Measurements from ENCODE around the gene HSPA1B.
"Not testable (repeated sequence)": the region's sequence is repeated elsewhere in the genome, so short reads cannot be mapped to it uniquely, and the experiment has no call there.

HSPA1B gene

DNA sequence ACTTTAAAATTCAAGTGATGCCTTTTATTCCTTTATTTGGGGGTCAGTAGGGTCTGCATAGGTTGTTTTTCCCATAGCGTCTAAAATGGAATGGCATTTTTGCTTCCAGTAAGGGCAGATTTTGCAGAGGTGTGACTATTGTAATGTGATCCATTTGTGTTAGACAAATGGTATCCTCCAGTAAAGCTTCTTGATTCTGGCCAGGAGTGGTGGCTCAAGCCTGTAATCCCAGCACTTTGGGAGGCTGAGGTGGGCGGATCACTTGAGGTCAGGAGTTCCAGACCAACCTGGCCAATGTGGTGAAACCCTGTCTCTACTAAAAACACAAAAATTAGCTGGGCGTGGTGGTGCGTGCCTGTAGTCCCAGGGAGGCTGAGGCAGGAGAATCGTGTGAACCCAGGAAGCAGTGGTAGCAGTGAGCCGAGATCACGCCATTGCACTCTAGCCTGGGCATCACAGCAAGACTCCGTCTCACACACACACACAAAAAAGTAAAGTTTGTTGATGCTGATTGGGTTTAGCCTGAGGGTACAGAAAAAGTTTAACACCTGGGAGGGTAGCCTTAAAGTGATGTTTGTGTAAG lies 9.5 kb upstream of the HSPA1B start:
- peak overlapping the region; percentile 51; the same call in 1 of the 2 replicates for H3K27ac ChIP-seq (ENCODE audit: low read depth, low read length)
- H3K36me3 ChIP-seq (ENCODE audit: insufficient read depth, low read length); H3K27me3 ChIP-seq (ENCODE audit: insufficient read depth, low read length); H2AFZ ChIP-seq (ENCODE audit: low read length, unreplicated experiment): not testable (repeated sequence)
- peaks cover 19% of the 10 kb centered on the region for H3K79me2 ChIP-seq (ENCODE audit: control insufficient read depth, insufficient read depth, low read length, unreplicated experiment)
- H3K4me1 ChIP-seq (ENCODE audit: control insufficient read depth, insufficient read depth, low read length, unreplicated experiment), result peaks cover 33% of the 10 kb centered on the region
- H3K4me3 ChIP-seq (ENCODE audit: low read depth, low read length), result peak overlapping the region; percentile 72

GRCh38 chr6:31819871-31820299 lies 7.7 kb upstream of the HSPA1B start:
- H3K4me3 ChIP-seq (ENCODE audit: low read depth, low read length), result no peak overlapping the region
- H2AFZ ChIP-seq (ENCODE audit: low read length, unreplicated experiment), result no peak overlapping the region
- H3K4me1 ChIP-seq (ENCODE audit: control insufficient read depth, insufficient read depth, low read length, unreplicated experiment), result peaks cover 31% of the 10 kb centered on the region
- no peaks in the 10 kb centered on the region for H3K36me3 ChIP-seq (ENCODE audit: insufficient read depth, low read length)
- peaks cover 21% of the 10 kb centered on the region for H3K79me2 ChIP-seq (ENCODE audit: control insufficient read depth, insufficient read depth, low read length, unreplicated experiment)
- peak overlapping the region; percentile 54 for H3K27ac ChIP-seq (ENCODE audit: low read depth, low read length)
- H3K27me3 ChIP-seq (ENCODE audit: insufficient read depth, low read length), result no peaks in the 10 kb centered on the region

GRCh38 chr6:31820399-31820798 lies 7.1 kb upstream of the HSPA1B start:
- not testable (repeated sequence) for H3K27ac ChIP-seq (ENCODE audit: low read depth, low read length)

DNA sequence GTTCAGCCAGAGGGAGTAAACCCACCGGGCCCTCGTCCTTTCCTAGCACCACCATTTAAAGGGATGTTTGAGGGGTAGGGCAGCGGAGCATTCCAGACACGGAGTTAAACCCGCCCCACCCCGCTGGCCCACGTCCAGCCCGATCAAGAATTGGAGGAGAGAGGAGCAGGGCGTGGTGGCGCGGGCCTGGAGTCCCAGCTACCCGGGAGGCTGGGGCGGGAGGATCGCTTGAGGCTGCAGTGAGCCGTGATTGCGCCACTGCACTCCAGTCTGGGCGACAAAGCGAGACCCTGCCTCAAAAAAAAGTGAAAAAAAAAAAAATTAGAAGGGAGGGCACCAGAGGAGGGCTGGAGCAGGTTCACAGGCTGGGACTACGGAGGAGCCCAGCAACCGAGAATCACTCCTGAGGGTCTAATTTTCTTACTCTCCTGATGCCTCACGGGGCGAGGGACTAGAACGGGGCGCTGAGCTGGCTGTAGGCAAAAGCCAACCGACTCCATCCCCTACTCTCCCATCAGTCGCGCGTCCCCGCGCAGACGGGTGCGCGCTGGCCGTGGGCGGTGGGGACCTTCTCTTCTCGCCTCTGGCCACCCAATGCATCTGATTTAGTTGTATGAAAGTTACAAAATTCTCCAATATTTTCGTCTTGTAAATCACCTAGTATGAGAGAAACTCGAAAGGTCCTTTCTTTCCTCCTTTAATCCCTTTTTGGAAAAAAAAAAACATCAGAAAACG lies 6.1 kb upstream of the HSPA1B start:
- H3K79me2 ChIP-seq (ENCODE audit: control insufficient read depth, insufficient read depth, low read length, unreplicated experiment), result peaks cover 21% of the 10 kb centered on the region
- peak overlapping the region; percentile 97 for H3K27ac ChIP-seq (ENCODE audit: low read depth, low read length)
- peak overlapping the region; percentile 87 for H3K4me3 ChIP-seq (ENCODE audit: low read depth, low read length)
- no peaks in the 10 kb centered on the region for H3K36me3 ChIP-seq (ENCODE audit: insufficient read depth, low read length)
- peaks cover 31% of the 10 kb centered on the region for H3K4me1 ChIP-seq (ENCODE audit: control insufficient read depth, insufficient read depth, low read length, unreplicated experiment)
- no peaks in the 10 kb centered on the region for H3K27me3 ChIP-seq (ENCODE audit: insufficient read depth, low read length)
- peak overlapping the region; percentile 92 for H2AFZ ChIP-seq (ENCODE audit: low read length, unreplicated experiment)

More at GRCh38 chr6:31820399-31820798, 7.1 kb upstream of the HSPA1B start:
- H3K4me1 ChIP-seq (ENCODE audit: control insufficient read depth, insufficient read depth, low read length, unreplicated experiment), result peaks cover 31% of the 10 kb centered on the region
- not testable (repeated sequence) for H3K36me3 ChIP-seq (ENCODE audit: insufficient read depth, low read length); H3K27me3 ChIP-seq (ENCODE audit: insufficient read depth, low read length); H2AFZ ChIP-seq (ENCODE audit: low read length, unreplicated experiment); H3K4me3 ChIP-seq (ENCODE audit: low read depth, low read length)
- H3K79me2 ChIP-seq (ENCODE audit: control insufficient read depth, insufficient read depth, low read length, unreplicated experiment), result peaks cover 21% of the 10 kb centered on the region

GRCh38 chr6:31822036-31822821 lies 5.3 kb upstream of the HSPA1B start:
- Histone ChIP-seq H3K4me3 (ENCODE audit: low read depth, low read length) (peak overlapping the region; percentile 87), H3K79me2 (ENCODE audit: control insufficient read depth, insufficient read depth, low read length, unreplicated experiment) (peaks cover 21% of the 10 kb centered on the region), H2AFZ (ENCODE audit: low read length, unreplicated experiment) (peak overlapping the region; percentile 92), H3K36me3 (ENCODE audit: insufficient read depth, low read length) (no peaks in the 10 kb centered on the region), H3K4me1 (ENCODE audit: control insufficient read depth, insufficient read depth, low read length, unreplicated experiment) (peaks cover 31% of the 10 kb centered on the region), H3K27me3 (ENCODE audit: insufficient read depth, low read length) (no peaks in the 10 kb centered on the region), H3K27ac (ENCODE audit: low read depth, low read length) (peak overlapping the region; percentile 97)

DNA sequence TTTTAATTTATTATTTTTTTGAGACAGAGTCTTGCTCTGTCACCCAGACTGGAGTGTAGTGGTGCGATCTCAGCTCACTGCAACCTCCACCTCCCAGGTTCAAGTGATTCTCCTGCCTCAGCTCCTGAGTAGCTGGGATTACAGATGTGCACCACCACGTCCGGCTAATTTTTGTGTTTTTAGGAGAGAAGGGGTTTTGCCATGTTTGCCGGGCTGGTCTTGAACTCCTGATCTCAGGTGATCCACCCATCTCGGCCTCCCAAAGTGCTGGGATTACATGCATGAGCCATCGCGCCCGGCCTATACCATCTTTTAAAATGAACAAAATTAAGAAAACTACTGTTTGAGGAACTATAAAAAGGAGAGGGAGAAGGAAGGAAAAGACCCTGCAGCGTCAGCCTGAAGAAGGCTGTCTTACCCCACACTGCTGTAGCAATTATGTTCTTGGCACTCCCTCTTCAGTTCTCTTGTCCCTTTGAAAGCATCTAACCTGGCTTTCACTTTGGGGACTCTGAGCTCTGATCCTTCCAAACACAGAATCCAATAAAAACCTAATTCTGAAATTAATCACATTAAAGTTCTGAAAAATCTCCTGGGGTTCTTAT lies 3.8 kb upstream of the HSPA1B start:
- H3K36me3 ChIP-seq (ENCODE audit: insufficient read depth, low read length); H3K27ac ChIP-seq (ENCODE audit: low read depth, low read length); H2AFZ ChIP-seq (ENCODE audit: low read length, unreplicated experiment); H3K27me3 ChIP-seq (ENCODE audit: insufficient read depth, low read length); H3K4me3 ChIP-seq (ENCODE audit: low read depth, low read length): not testable (repeated sequence)
- H3K4me1 ChIP-seq (ENCODE audit: control insufficient read depth, insufficient read depth, low read length, unreplicated experiment), result peaks cover 24% of the 10 kb centered on the region
- peaks cover 15% of the 10 kb centered on the region for H3K79me2 ChIP-seq (ENCODE audit: control insufficient read depth, insufficient read depth, low read length, unreplicated experiment)

DNA sequence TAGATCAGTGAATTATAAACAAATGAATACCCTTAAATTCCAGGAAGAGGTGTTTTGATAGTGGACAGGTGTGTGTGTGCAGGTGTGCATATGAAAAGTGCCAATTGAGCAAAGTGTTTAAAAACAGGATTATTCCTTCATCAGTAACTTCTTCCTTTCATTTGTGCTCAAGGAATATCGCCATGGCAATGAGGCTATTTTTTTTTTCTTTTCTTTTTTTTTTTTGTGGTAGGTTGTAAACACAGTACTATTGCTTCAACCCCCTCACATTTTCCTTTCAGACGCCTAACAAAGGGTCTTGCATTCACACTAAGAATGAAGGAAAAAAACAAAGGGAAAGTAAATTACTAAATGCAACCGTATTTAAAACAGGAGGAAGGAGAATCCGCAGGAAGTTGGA lies 2.0 kb upstream of the HSPA1B start:
- Histone ChIP-seq H3K4me3 (ENCODE audit: low read depth, low read length) (no peak overlapping the region), H3K27me3 (ENCODE audit: insufficient read depth, low read length) (no peaks in the 10 kb centered on the region), H2AFZ (ENCODE audit: low read length, unreplicated experiment) (no peak overlapping the region), H3K79me2 (ENCODE audit: control insufficient read depth, insufficient read depth, low read length, unreplicated experiment) (peaks cover 21% of the 10 kb centered on the region), H3K4me1 (ENCODE audit: control insufficient read depth, insufficient read depth, low read length, unreplicated experiment) (peaks cover 14% of the 10 kb centered on the region), H3K27ac (ENCODE audit: low read depth, low read length) (no peak overlapping the region; the same call in 1 of the 2 replicates), H3K36me3 (ENCODE audit: insufficient read depth, low read length) (no peaks in the 10 kb centered on the region)

DNA sequence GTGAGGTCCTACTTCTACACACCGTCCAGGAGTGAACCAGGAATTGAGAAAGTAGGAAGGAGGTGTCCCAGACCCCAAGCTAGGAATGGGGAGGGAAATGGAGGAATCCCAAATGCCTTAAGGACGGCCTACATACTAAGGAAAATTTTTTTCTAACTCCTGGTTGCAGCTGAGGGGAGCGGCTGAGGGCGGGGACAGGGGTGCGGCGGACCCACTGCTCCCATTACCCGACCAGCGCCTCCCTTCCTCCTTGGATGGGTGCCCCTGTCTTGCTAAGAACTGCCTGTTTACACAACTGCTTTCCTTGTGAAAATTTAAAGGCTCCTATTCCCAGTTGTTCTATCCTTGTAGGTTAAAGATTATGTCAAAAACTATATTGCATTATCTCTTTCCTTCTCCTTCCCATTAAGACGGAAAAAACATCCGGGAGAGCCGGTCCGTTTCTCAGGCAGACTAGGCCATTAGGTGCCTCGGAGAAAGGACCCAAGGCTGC lies 699 bp upstream of the HSPA1B start:
- Histone ChIP-seq H2AFZ (ENCODE audit: low read length, unreplicated experiment) (peak overlapping the region; percentile 54), H3K4me3 (ENCODE audit: low read depth, low read length) (peak overlapping the region; percentile 71), H3K79me2 (ENCODE audit: control insufficient read depth, insufficient read depth, low read length, unreplicated experiment) (peaks cover 33% of the 10 kb centered on the region), H3K27me3 (ENCODE audit: insufficient read depth, low read length) (no peaks in the 10 kb centered on the region), H3K4me1 (ENCODE audit: control insufficient read depth, insufficient read depth, low read length, unreplicated experiment) (peaks cover 18% of the 10 kb centered on the region), H3K27ac (ENCODE audit: low read depth, low read length) (peak overlapping the region; percentile 92), H3K36me3 (ENCODE audit: insufficient read depth, low read length) (no peaks in the 10 kb centered on the region)

DNA sequence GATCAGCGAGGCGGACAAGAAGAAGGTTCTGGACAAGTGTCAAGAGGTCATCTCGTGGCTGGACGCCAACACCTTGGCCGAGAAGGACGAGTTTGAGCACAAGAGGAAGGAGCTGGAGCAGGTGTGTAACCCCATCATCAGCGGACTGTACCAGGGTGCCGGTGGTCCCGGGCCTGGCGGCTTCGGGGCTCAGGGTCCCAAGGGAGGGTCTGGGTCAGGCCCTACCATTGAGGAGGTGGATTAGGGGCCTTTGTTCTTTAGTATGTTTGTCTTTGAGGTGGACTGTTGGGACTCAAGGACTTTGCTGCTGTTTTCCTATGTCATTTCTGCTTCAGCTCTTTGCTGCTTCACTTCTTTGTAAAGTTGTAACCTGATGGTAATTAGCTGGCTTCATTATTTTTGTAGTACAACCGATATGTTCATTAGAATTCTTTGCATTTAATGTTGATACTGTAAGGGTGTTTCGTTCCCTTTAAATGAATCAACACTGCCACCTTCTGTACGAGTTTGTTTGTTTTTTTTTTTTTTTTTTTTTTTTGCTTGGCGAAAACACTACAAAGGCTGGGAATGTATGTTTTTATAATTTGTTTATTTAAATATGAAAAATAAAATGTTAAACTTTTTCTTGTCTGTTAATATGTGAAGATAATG lies 2.2 kb downstream of the HSPA1B start:
- peaks cover 24% of the 10 kb centered on the region for H3K79me2 ChIP-seq (ENCODE audit: control insufficient read depth, insufficient read depth, low read length, unreplicated experiment)
- H3K4me1 ChIP-seq (ENCODE audit: control insufficient read depth, insufficient read depth, low read length, unreplicated experiment), result peaks cover 10% of the 10 kb centered on the region
- no peaks in the 10 kb centered on the region for H3K27me3 ChIP-seq (ENCODE audit: insufficient read depth, low read length)
- H3K27ac ChIP-seq (ENCODE audit: low read depth, low read length), result peak overlapping the region; percentile 51
- no peaks in the 10 kb centered on the region for H3K36me3 ChIP-seq (ENCODE audit: insufficient read depth, low read length)
- H3K4me3 ChIP-seq (ENCODE audit: low read depth, low read length), result peak overlapping the region; percentile 78
- no peak overlapping the region for H2AFZ ChIP-seq (ENCODE audit: low read length, unreplicated experiment)

DNA sequence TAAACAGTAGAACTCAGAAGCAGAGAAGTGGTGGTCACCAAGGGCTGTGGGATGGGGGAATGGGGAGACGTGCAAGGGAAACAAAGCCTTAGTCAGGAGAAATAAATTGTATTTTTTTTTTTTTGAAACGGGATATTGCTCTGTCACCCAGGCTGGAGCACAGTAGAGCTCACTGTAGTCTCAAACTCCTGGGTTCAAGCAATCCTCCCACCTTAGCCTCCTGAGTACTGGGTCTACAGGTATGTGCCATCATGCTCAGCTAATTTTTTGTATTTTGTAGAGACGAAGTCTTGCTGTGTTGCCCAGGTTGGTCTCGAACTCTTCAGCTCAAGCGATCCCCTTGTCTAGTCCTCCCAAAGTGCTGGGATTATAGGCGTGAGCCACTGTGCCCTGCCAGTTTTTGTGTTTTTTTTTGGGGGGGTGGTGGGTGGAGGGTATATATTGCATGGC lies 3.4 kb downstream of the HSPA1B start:
- H3K27me3 ChIP-seq (ENCODE audit: insufficient read depth, low read length), result no peaks in the 10 kb centered on the region
- H3K27ac ChIP-seq (ENCODE audit: low read depth, low read length), result peak overlapping the region; percentile 48; the same call in 1 of the 2 replicates
- peak overlapping the region; percentile 78 for H3K4me3 ChIP-seq (ENCODE audit: low read depth, low read length)
- peaks cover 10% of the 10 kb centered on the region for H3K4me1 ChIP-seq (ENCODE audit: control insufficient read depth, insufficient read depth, low read length, unreplicated experiment)
- no peak overlapping the region for H2AFZ ChIP-seq (ENCODE audit: low read length, unreplicated experiment)
- H3K79me2 ChIP-seq (ENCODE audit: control insufficient read depth, insufficient read depth, low read length, unreplicated experiment), result peaks cover 35% of the 10 kb centered on the region
- H3K36me3 ChIP-seq (ENCODE audit: insufficient read depth, low read length), result 0 out of 2 replicates have a peak, but pooled peaks cover under 1% of the 10 kb centered on the region

All from ACC112 (cell line).